Endometrium (tissue), 2 donors: ENCODE measurements around the gene SNTG2.
"Not testable (repeated sequence)": the region's sequence is repeated elsewhere in the genome, so short reads cannot be mapped to it uniquely, and the experiment has no call there.

Source experiments
- FAIRE-seq: peaks from 2 replicates; lab custom pipeline; 2012; peaks lifted over from hg19 to GRCh38; lab: Jason Lieb, UNC
- donor health status: control.
- donor health status: control.

Gene SNTG2

GRCh38 chr2:1192121-1192520 lies 241.5 kb downstream of the SNTG2 start:
- no peak for FAIRE-seq

GRCh38 chr2:1193801-1194200 lies 243.2 kb downstream of the SNTG2 start:
- FAIRE-seq, result no peak

- no peak for FAIRE-seq
Observed at GRCh38 chr2:1203772-1204171, 253.1 kb downstream of the SNTG2 start.

GRCh38 chr2:1205853-1206252 lies 255.2 kb downstream of the SNTG2 start:
- no peak for FAIRE-seq

GRCh38 chr2:1207962-1208510 lies 257.4 kb downstream of the SNTG2 start:
- FAIRE-seq, result no peak

GRCh38 chr2:1208522-1208921 lies 257.9 kb downstream of the SNTG2 start:
- FAIRE-seq, result no peak

GRCh38 chr2:1209246-1209645 lies 258.6 kb downstream of the SNTG2 start:
- no peak for FAIRE-seq

- no peak for FAIRE-seq
Observed at GRCh38 chr2:1209761-1210160, 259.1 kb downstream of the SNTG2 start.

GRCh38 chr2:1210352-1210751 lies 259.7 kb downstream of the SNTG2 start:
- no peak for FAIRE-seq

- no peak for FAIRE-seq
Observed at GRCh38 chr2:1219901-1220573, 269.4 kb downstream of the SNTG2 start.

GRCh38 chr2:1222056-1222455 lies 271.4 kb downstream of the SNTG2 start:
- FAIRE-seq, result no peak

GRCh38 chr2:1223791-1224190 lies 273.1 kb downstream of the SNTG2 start:
- no peak for FAIRE-seq

- FAIRE-seq, result no peak
Observed at GRCh38 chr2:1224901-1225300, 274.3 kb downstream of the SNTG2 start.

GRCh38 chr2:1226766-1227165 lies 276.1 kb downstream of the SNTG2 start:
- FAIRE-seq, result no peak

GRCh38 chr2:1227274-1227900 lies 276.7 kb downstream of the SNTG2 start:
- FAIRE-seq, result no peak

- FAIRE-seq, result not testable (repeated sequence)
Observed at GRCh38 chr2:1229596-1229995, 278.9 kb downstream of the SNTG2 start.

GRCh38 chr2:1230155-1230893 lies 279.7 kb downstream of the SNTG2 start:
- FAIRE-seq, result no peak

GRCh38 chr2:1231466-1232063 lies 280.9 kb downstream of the SNTG2 start:
- FAIRE-seq, result no peak

GRCh38 chr2:1233281-1233680 lies 282.6 kb downstream of the SNTG2 start:
- FAIRE-seq, result no peak

- FAIRE-seq, result no peak
Observed at GRCh38 chr2:1234731-1235308, 284.2 kb downstream of the SNTG2 start.

- no peak for FAIRE-seq
Observed at GRCh38 chr2:1235806-1236205, 285.2 kb downstream of the SNTG2 start.

- FAIRE-seq, result no peak
Observed at GRCh38 chr2:1236606-1237005, 286.0 kb downstream of the SNTG2 start.
